Stimulated activated CD4-positive, alpha-beta T cell treated with anti-CD3 and anti-CD28 coated beads, Interleukin-4, amount 100 ng/mL, for 4 hours (primary cell): Measurements from ENCODE around the gene DSG1.

Experiments used
- DNase-seq, 2 experiments: peaks; one replicate each; pipeline ENCODE4 v3.0.0-alpha.2; 2020

DSG1 gene

GRCh38 chr18:31354990-31355389 is 37.0 kb downstream of the DSG1 start:
- no peak for DNase-seq

- no peak for DNase-seq
Observed at GRCh38 chr18:31356025-31356424, 38.1 kb downstream of the DSG1 start.

GRCh38 chr18:31364190-31364589 is 46.2 kb downstream of the DSG1 start:
- no peak for DNase-seq

- DNase-seq: no peak
Observed at GRCh38 chr18:31369478-31369877, 51.5 kb downstream of the DSG1 start.

GRCh38 chr18:31371989-31372388 is 54.0 kb downstream of the DSG1 start:
- DNase-seq: no peak

GRCh38 chr18:31373641-31374040 is 55.7 kb downstream of the DSG1 start:
- no peak for DNase-seq

GRCh38 chr18:31376477-31376876 is 58.5 kb downstream of the DSG1 start, which contains the start of gene DSG4:
TSS of gene DSG4 (plus strand) at chr18:31376777. CDS start at chr18:31376912, 135 bp downstream.
- no peak for DNase-seq

- no peak for DNase-seq
Observed at GRCh38 chr18:31380912-31381311, 63.0 kb downstream of the DSG1 start.

GRCh38 chr18:31382107-31382506 is 64.1 kb downstream of the DSG1 start:
- no peak for DNase-seq

GRCh38 chr18:31386741-31387140 is 68.8 kb downstream of the DSG1 start:
- DNase-seq: no peak

- DNase-seq: no peak
Observed at GRCh38 chr18:31393286-31393685, 75.3 kb downstream of the DSG1 start.

- DNase-seq: no peak
Observed at GRCh38 chr18:31396796-31397612, 79.0 kb downstream of the DSG1 start.

GRCh38 chr18:31398191-31398590 is 80.2 kb downstream of the DSG1 start:
- no peak for DNase-seq

GRCh38 chr18:31399306-31400032 is 81.5 kb downstream of the DSG1 start:
- no peak for DNase-seq

- no peak for DNase-seq
Observed at GRCh38 chr18:31401156-31402025, 83.4 kb downstream of the DSG1 start.

GRCh38 chr18:31402026-31402373 is 84.0 kb downstream of the DSG1 start:
- no peak for DNase-seq

GRCh38 chr18:31403409-31403808 is 85.4 kb downstream of the DSG1 start:
- no peak for DNase-seq
